WTC11 (cell line): ENCODE measurements around the gene SLC25A22. TPM values are rescaled to one million over a fixed set of nuclear protein-coding genes. Genes with fewer than 3 reads are reported as not detected.

Experiments used
- ATAC-seq: fragments of 200-7000 bp; cut with Tn5 transposase; 2 replicates; pipeline ENCODE4 v1.10.0; 2021; ENCODE audit warnings: mild to moderate bottlenecking, moderate library complexity
- CTCF ChIA-PET: fragments of 300-600 bp; sonication (Branson Sonifier 250); formaldehyde crosslinking; loops from one replicate; lab custom pipeline; 2021; ENCODE audit warnings: antibody characterized with exemption; lab: Charles Lee
- POLR2A ChIA-PET: fragments of 350-600 bp; sonication (Branson Sonifier 250); formaldehyde crosslinking; loops from one replicate; lab custom pipeline; 2021; ENCODE audit warnings: antibody characterized with exemption; lab: Charles Lee
- DNase-seq: peaks from one replicate; pipeline ENCODE4 v3.0.0; 2021; ENCODE audit warnings: low spot score
- H3K27ac Mint-ChIP-seq: 2 replicates; pipeline ENCODE4 v1.8.0; 2021; ENCODE audit warnings: mixed read lengths
- H3K27me3 Mint-ChIP-seq: 2 replicates; pipeline ENCODE4 v1.8.0; 2021; ENCODE audit warnings: low read depth, mild to moderate bottlenecking, moderate library complexity, mixed read lengths
- H3K36me3 Mint-ChIP-seq: 2 replicates; pipeline ENCODE4 v1.8.0; 2021; ENCODE audit warnings: mixed read lengths
- H3K4me1 Mint-ChIP-seq: 2 replicates; pipeline ENCODE4 v1.8.0; 2022; ENCODE audit warnings: mixed read lengths
- H3K4me3 Mint-ChIP-seq: 2 replicates; pipeline ENCODE4 v1.8.0; 2021; ENCODE audit warnings: mild to moderate bottlenecking, moderate library complexity, mixed read lengths
- H3K9me3 Mint-ChIP-seq: 2 replicates; pipeline ENCODE4 v1.8.0; 2021; ENCODE audit warnings: mixed read lengths
- ATF3 ChIP-seq: sonication (generic); formaldehyde crosslinking; conservative IDR thresholded peaks from 2 replicates; pipeline ENCODE4 v1.8.1; 2022; ENCODE audit warnings: mild to moderate bottlenecking, missing genetic modification reagents
- ETV6 ChIP-seq: sonication (generic); formaldehyde crosslinking; IDR thresholded peaks from 2 replicates; pipeline ENCODE4 v1.8.1; 2022; ENCODE audit warnings: mild to moderate bottlenecking, missing genetic modification reagents
- FOXP1 ChIP-seq: sonication (generic); formaldehyde crosslinking; IDR thresholded peaks from 2 replicates; pipeline ENCODE4 v1.8.0; 2022; ENCODE audit warnings: missing genetic modification reagents, mild to moderate bottlenecking, moderate library complexity, borderline replicate concordance
- GABPB1 ChIP-seq: sonication (generic); formaldehyde crosslinking; IDR thresholded peaks from 2 replicates; pipeline ENCODE4 v1.8.1; 2023; ENCODE audit warnings: mild to moderate bottlenecking, missing genetic modification reagents
- GRHL2 ChIP-seq: fragments of 250-450 bp; sonication (Bioruptor Pico); IDR thresholded peaks from 2 replicates; pipeline ENCODE4 v1.8.0; 2022; ENCODE audit warnings: mild to moderate bottlenecking, moderate library complexity; ENCODE audit not compliant: insufficient replicate concordance, severe bottlenecking
- GTF2I ChIP-seq: fragments of 250-450 bp; sonication (Bioruptor Pico); conservative IDR thresholded peaks from 2 replicates; pipeline ENCODE4 v1.4.0; 2021; ENCODE audit warnings: mild to moderate bottlenecking
- HMGA2 ChIP-seq: fragments of 250-450 bp; sonication (Bioruptor Pico); IDR thresholded peaks from 2 replicates; pipeline ENCODE4 v1.4.0; 2021; ENCODE audit warnings: mild to moderate bottlenecking, moderate library complexity
- KAT7 ChIP-seq: sonication (generic); formaldehyde crosslinking; IDR thresholded peaks from 2 replicates; pipeline ENCODE4 v1.8.1; 2023; ENCODE audit warnings: missing genetic modification reagents, mild to moderate bottlenecking, borderline replicate concordance
- NFATC4 ChIP-seq: fragments of 250-450 bp; sonication (Bioruptor Pico); IDR thresholded peaks from 2 replicates; pipeline ENCODE4 v1.9.0; 2021; ENCODE audit warnings: mild to moderate bottlenecking
- NR2C2 ChIP-seq: sonication (generic); formaldehyde crosslinking; IDR thresholded peaks from 2 replicates; pipeline ENCODE4 v1.8.0; 2022; ENCODE audit warnings: mild to moderate bottlenecking, missing genetic modification reagents
- NR3C1 ChIP-seq: sonication (generic); formaldehyde crosslinking; conservative IDR thresholded peaks from 2 replicates; pipeline ENCODE4 v1.8.1; 2023; ENCODE audit warnings: low read depth, mild to moderate bottlenecking, missing genetic modification reagents
- PRRX2 ChIP-seq: fragments of 250-450 bp; sonication (Bioruptor Pico); IDR thresholded peaks from 2 replicates; pipeline ENCODE4 v1.8.0; 2021; ENCODE audit warnings: mild to moderate bottlenecking
- RELA ChIP-seq: sonication (generic); formaldehyde crosslinking; IDR thresholded peaks from 2 replicates; pipeline ENCODE4 v1.8.1; 2022; ENCODE audit warnings: missing genetic modification reagents, mild to moderate bottlenecking, borderline replicate concordance
- SP1 ChIP-seq: sonication (generic); formaldehyde crosslinking; conservative IDR thresholded peaks from 2 replicates; pipeline ENCODE4 v1.8.1; 2022; ENCODE audit warnings: missing genetic modification reagents
- TCF7 ChIP-seq: sonication (generic); formaldehyde crosslinking; IDR thresholded peaks from 2 replicates; pipeline ENCODE4 v1.8.0; 2022; ENCODE audit warnings: mild to moderate bottlenecking, low read depth, missing genetic modification reagents, moderate library complexity
- ZMAT4 ChIP-seq: fragments of 250-450 bp; sonication (Bioruptor Pico); IDR thresholded peaks from 2 replicates; pipeline ENCODE4 v1.9.0; 2021; ENCODE audit warnings: mild to moderate bottlenecking
- ZNF121 ChIP-seq: sonication (generic); formaldehyde crosslinking; IDR thresholded peaks from 2 replicates; pipeline ENCODE4 v1.8.0; 2023; ENCODE audit warnings: missing genetic modification reagents
- ZNF138 ChIP-seq: sonication (generic); formaldehyde crosslinking; conservative IDR thresholded peaks from 2 replicates; pipeline ENCODE4 v1.8.1; 2022; ENCODE audit warnings: mild to moderate bottlenecking, moderate library complexity, missing genetic modification reagents
- ZNF219 ChIP-seq: sonication (generic); formaldehyde crosslinking; IDR thresholded peaks from 2 replicates; pipeline ENCODE4 v1.8.0; 2023; ENCODE audit warnings: missing genetic modification reagents, mild to moderate bottlenecking, borderline replicate concordance
- ZNF263 ChIP-seq: sonication (generic); formaldehyde crosslinking; IDR thresholded peaks from 2 replicates; pipeline ENCODE4 v1.8.1; 2022; ENCODE audit warnings: low read depth, mild to moderate bottlenecking, moderate library complexity, missing genetic modification reagents
- ZNF281 ChIP-seq: sonication (generic); formaldehyde crosslinking; IDR thresholded peaks from 2 replicates; pipeline ENCODE4 v1.8.0; 2023; ENCODE audit warnings: mild to moderate bottlenecking, missing genetic modification reagents
- ZNF396 ChIP-seq: fragments of 250-450 bp; sonication (Bioruptor Pico); IDR thresholded peaks from 2 replicates; pipeline ENCODE4 v1.8.0; 2021; ENCODE audit warnings: mild to moderate bottlenecking, moderate library complexity, borderline replicate concordance
- total RNA-seq: library from RNA; stranded (reverse); gene quantifications from 3 replicates; pipeline ENCODE4 v1.2.3, GENCODE V29; 2021
- TF ChIP-seq, protein P1 (sequence below): sonication (generic); formaldehyde crosslinking; IDR thresholded peaks from 2 replicates; pipeline ENCODE4 v1.8.1; 2023; ENCODE audit warnings: mild to moderate bottlenecking, missing genetic modification reagents, moderate library complexity
- TF ChIP-seq, protein P2 (sequence below): sonication (generic); formaldehyde crosslinking; IDR thresholded peaks from 2 replicates; pipeline ENCODE4 v1.8.0; 2022; ENCODE audit warnings: mild to moderate bottlenecking, missing genetic modification reagents
- TF ChIP-seq, protein P3 (sequence below): fragments of 250-450 bp; sonication (Bioruptor Pico); IDR thresholded peaks from 2 replicates; pipeline ENCODE4 v1.9.0; 2021; ENCODE audit warnings: moderate library complexity, mild to moderate bottlenecking, inconsistent platforms, borderline replicate concordance
- TF ChIP-seq, protein P4 (sequence below): sonication (generic); formaldehyde crosslinking; IDR thresholded peaks from 2 replicates; pipeline ENCODE4 v1.8.1; 2023; ENCODE audit warnings: mild to moderate bottlenecking, missing genetic modification reagents
- TF ChIP-seq, protein P5 (sequence below): sonication (generic); formaldehyde crosslinking; IDR thresholded peaks from 2 replicates; pipeline ENCODE4 v1.8.0; 2022; ENCODE audit warnings: mild to moderate bottlenecking, missing genetic modification reagents

Gene SLC25A22
- total RNA-seq, 1 experiment from 2014 or later, result 44.8 TPM

DNA sequence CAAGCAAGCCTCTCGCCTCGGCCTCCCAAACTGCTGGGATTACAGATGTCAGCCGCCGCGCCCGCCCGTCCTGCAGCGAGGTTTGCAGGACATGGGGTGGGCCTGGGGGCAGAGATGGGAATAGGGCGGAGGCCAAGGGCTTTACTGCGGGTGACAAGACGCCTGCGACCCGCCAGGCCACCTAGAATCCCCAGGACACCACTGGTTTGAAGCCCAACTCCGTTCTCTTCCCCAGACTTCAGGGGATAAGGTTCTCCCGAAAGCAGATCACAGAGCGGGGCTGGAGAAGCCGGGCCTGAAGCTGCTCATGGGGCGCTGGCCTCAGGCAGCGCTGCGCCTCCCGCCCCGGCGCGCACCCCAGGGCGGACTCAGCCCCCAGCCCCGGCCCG, 43.9 kb upstream of the SLC25A22 start (continued):
- no peak for TF ChIP-seq ZMAT4 (CRISPR knock-in tag)
- TF ChIP-seq HMGA2 (CRISPR knock-in tag), result no peak
- no peak for TF ChIP-seq ZNF396 (CRISPR knock-in tag)
- TF ChIP-seq NR3C1 (CRISPR knock-in tag), result no peak
- no peak for TF ChIP-seq FOXP1 (CRISPR knock-in tag)
- TF ChIP-seq GTF2I, result no peak
- TF ChIP-seq ATF3 (CRISPR knock-in tag), result no peak
- no peak for TF ChIP-seq PRRX2 (CRISPR knock-in tag)
- no peak for TF ChIP-seq ZNF138 (CRISPR knock-in tag)
- TF ChIP-seq, protein P1, sequence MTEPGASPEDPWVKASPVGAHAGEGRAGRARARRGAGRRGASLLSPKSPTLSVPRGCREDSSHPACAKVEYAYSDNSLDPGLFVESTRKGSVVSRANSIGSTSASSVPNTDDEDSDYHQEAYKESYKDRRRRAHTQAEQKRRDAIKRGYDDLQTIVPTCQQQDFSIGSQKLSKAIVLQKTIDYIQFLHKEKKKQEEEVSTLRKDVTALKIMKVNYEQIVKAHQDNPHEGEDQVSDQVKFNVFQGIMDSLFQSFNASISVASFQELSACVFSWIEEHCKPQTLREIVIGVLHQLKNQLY, result no peak
- TF ChIP-seq, protein P2, sequence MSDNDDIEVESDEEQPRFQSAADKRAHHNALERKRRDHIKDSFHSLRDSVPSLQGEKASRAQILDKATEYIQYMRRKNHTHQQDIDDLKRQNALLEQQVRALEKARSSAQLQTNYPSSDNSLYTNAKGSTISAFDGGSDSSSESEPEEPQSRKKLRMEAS, result peak; percentile 2; the same call in 1 of the 2 replicates
- TF ChIP-seq TCF7 (CRISPR knock-in tag), result no peak

DNA sequence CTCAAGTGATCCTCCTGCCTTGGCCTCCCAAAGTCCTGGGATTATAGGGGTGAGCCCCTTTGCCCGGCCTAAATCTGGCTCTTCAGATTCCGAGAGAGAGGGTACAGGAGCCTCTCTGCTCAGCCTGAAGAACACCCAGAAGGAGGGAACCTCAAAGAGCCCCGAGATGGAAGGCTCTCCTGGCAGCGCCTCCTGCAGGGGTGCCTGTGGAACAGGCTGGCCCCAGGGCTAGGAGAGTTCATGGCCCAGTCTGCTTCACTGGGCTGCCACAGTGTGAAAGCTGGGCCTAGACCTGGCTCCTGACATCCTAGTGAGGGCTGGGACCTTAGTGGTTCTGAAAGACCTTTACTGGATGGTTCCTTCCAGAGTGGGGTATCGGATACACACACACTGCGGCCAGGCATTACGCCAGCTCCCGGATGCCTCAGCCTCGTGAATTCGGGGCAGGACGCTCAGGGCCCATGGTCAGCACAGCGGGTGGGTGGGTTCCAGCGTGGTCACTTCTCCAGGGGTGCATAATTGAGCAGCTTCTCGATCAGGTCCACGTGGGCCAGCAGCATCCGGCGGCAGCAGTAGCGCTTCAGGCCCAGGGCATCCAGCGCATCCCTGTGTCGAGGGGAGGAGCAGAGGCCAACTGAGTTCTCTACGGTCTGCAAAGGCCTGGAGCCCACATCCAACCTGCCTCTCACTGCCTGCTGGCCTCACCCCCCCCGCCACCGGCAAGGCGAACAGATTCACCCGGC, 42.0 kb upstream of the SLC25A22 start:
- no peak overlapping the region; the same call in 1 of the 2 replicates for H3K27ac Mint-ChIP-seq
- TF ChIP-seq KAT7 (CRISPR knock-in tag) (no peak), NFATC4 (CRISPR knock-in tag) (no peak), ZNF263 (CRISPR knock-in tag) (no peak), ZMAT4 (CRISPR knock-in tag) (no peak), GABPB1 (no peak), RELA (CRISPR knock-in tag) (no peak), GRHL2 (CRISPR knock-in tag) (no peak), ETV6 (CRISPR knock-in tag) (no peak), NR2C2 (CRISPR knock-in tag) (no peak), ZNF281 (no peak), FOXP1 (CRISPR knock-in tag) (no peak), ZNF396 (CRISPR knock-in tag) (no peak), HMGA2 (CRISPR knock-in tag) (no peak), SP1 (CRISPR knock-in tag) (no peak), ZNF219 (CRISPR knock-in tag) (no peak), ZNF121 (no peak), TCF7 (CRISPR knock-in tag) (no peak)
- TF ChIP-seq, protein P3, sequence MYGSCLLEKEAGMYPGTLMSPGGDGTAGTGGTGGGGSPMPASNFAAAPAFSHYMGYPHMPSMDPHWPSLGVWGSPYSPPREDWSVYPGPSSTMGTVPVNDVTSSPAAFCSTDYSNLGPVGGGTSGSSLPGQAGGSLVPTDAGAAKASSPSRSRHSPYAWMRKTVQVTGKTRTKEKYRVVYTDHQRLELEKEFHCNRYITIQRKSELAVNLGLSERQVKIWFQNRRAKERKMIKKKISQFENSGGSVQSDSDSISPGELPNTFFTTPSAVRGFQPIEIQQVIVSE (CRISPR knock-in tag), result no peak
- TF ChIP-seq, protein P4, sequence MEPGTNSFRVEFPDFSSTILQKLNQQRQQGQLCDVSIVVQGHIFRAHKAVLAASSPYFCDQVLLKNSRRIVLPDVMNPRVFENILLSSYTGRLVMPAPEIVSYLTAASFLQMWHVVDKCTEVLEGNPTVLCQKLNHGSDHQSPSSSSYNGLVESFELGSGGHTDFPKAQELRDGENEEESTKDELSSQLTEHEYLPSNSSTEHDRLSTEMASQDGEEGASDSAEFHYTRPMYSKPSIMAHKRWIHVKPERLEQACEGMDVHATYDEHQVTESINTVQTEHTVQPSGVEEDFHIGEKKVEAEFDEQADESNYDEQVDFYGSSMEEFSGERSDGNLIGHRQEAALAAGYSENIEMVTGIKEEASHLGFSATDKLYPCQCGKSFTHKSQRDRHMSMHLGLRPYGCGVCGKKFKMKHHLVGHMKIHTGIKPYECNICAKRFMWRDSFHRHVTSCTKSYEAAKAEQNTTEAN (CRISPR knock-in tag), result no peak
- TF ChIP-seq, protein P5, sequence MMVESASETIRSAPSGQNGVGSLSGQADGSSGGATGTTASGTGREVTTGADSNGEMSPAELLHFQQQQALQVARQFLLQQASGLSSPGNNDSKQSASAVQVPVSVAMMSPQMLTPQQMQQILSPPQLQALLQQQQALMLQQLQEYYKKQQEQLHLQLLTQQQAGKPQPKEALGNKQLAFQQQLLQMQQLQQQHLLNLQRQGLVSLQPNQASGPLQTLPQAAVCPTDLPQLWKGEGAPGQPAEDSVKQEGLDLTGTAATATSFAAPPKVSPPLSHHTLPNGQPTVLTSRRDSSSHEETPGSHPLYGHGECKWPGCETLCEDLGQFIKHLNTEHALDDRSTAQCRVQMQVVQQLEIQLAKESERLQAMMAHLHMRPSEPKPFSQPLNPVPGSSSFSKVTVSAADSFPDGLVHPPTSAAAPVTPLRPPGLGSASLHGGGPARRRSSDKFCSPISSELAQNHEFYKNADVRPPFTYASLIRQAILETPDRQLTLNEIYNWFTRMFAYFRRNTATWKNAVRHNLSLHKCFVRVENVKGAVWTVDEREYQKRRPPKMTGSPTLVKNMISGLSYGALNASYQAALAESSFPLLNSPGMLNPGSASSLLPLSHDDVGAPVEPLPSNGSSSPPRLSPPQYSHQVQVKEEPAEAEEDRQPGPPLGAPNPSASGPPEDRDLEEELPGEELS (CRISPR knock-in tag), result no peak
- TF ChIP-seq, all 79 proteins: peak for 0
- Mint-ChIP-seq H3K36me3 (peaks cover 13% of the 10 kb centered on the region), H3K27me3 (no peaks in the 10 kb centered on the region), H3K9me3 (no peaks in the 10 kb centered on the region), H3K4me3 (peak overlapping the region; percentile 79), H3K4me1 (peaks cover 22% of the 10 kb centered on the region)
- ATAC-seq (no peak), DNase-seq (no peak)
- POLR2A ChIA-PET, result interaction anchor here (1.6 kb wide), 1 partner anchor 12 kb away, joined by 5 read pairs; the partner anchor contains the start of gene CRACR2B
- CTCF ChIA-PET, result interaction anchor here (1.3 to 5.9 kb wide), 3 partner anchors 9 to 21 kb away, joined by 5 to 82 read pairs (median 6); partner anchors contain the start of genes CD151, CRACR2B and PNPLA2
